Astrocyte (in vitro differentiated cells and primary cell): ENCODE data around the gene STRN. TPM values are rescaled to one million over a fixed set of nuclear protein-coding genes. Genes with fewer than 3 reads are reported as not detected.

Source experiments
- DNase-seq: peaks from one replicate; pipeline ENCODE4 v3.0.0-alpha.2; 2010; ENCODE audit warnings: low read depth
- FAIRE-seq: peaks from 2 replicates; lab custom pipeline; 2011; peaks lifted over from hg19 to GRCh38; lab: Jason Lieb, UNC
- H2AFZ ChIP-seq: 2 replicates; pipeline ENCODE4 v1.6.0; 2012; ENCODE audit warnings: low read depth, low read length, inconsistent platforms
- H3K27ac ChIP-seq: 2 replicates; pipeline ENCODE4 v1.5.1; 2011; ENCODE audit warnings: low read depth, low read length, inconsistent platforms
- H3K27me3 ChIP-seq: 2 replicates; pipeline ENCODE4 v1.6.0; 2011; ENCODE audit warnings: low read length, inconsistent platforms; ENCODE audit not compliant: insufficient read depth
- H3K36me3 ChIP-seq: 2 replicates; pipeline ENCODE4 v1.5.1; 2011; ENCODE audit warnings: low read length, inconsistent platforms; ENCODE audit not compliant: insufficient read depth
- H3K4me1 ChIP-seq: 2 replicates; pipeline ENCODE4 v1.5.1; 2011; ENCODE audit warnings: low read length, inconsistent platforms; ENCODE audit not compliant: insufficient read depth
- H3K4me2 ChIP-seq: 2 replicates; pipeline ENCODE4 v1.6.0; 2012; ENCODE audit warnings: low read length, inconsistent platforms
- H3K4me3 ChIP-seq: 2 replicates; pipeline ENCODE4 v1.5.1; 2011; ENCODE audit warnings: low read depth, mild to moderate bottlenecking, low read length, inconsistent platforms; ENCODE audit not compliant: insufficient read depth
- H3K79me2 ChIP-seq: 2 replicates; pipeline ENCODE4 v1.6.0; 2012; ENCODE audit warnings: mild to moderate bottlenecking, low read length, inconsistent platforms; ENCODE audit not compliant: insufficient read depth
- H3K9ac ChIP-seq: 2 replicates; pipeline ENCODE4 v1.6.0; 2012; ENCODE audit warnings: mild to moderate bottlenecking, low read length, inconsistent platforms
- H3K9me3 ChIP-seq: 2 replicates; pipeline ENCODE4 v1.5.1; 2012; ENCODE audit warnings: low read depth, mild to moderate bottlenecking, low read length, inconsistent platforms; ENCODE audit not compliant: insufficient read depth
- H4K20me1 ChIP-seq: 2 replicates; pipeline ENCODE4 v1.6.0; 2012; ENCODE audit warnings: low read length, inconsistent platforms; ENCODE audit not compliant: insufficient read depth
- H3K27ac Mint-ChIP-seq: one replicate; pipeline ENCODE4 v1.8.0; 2021; ENCODE audit warnings: mild to moderate bottlenecking, mixed read lengths; ENCODE audit not compliant: unreplicated experiment
- H3K27me3 Mint-ChIP-seq: one replicate; pipeline ENCODE4 v1.8.0; 2021; ENCODE audit warnings: low read depth, mixed read lengths; ENCODE audit not compliant: unreplicated experiment
- H3K36me3 Mint-ChIP-seq: one replicate; pipeline ENCODE4 v1.8.0; 2021; ENCODE audit warnings: low read depth, mixed read lengths; ENCODE audit not compliant: unreplicated experiment
- H3K4me1 Mint-ChIP-seq: one replicate; pipeline ENCODE4 v1.8.0; 2021; ENCODE audit warnings: low read depth, mixed read lengths; ENCODE audit not compliant: unreplicated experiment
- H3K4me3 Mint-ChIP-seq: one replicate; pipeline ENCODE4 v1.8.0; 2021; ENCODE audit warnings: mild to moderate bottlenecking, moderate library complexity, mixed read lengths; ENCODE audit not compliant: unreplicated experiment
- H3K9me3 Mint-ChIP-seq: one replicate; pipeline ENCODE4 v1.8.0; 2021; ENCODE audit warnings: mild to moderate bottlenecking, mixed read lengths; ENCODE audit not compliant: unreplicated experiment
- CTCF ChIP-seq: IDR thresholded peaks from 2 replicates; pipeline ENCODE4 v1.5.1; 2011; ENCODE audit warnings: low read depth, mild to moderate bottlenecking, inconsistent platforms, low read length, moderate library complexity; ENCODE audit not compliant: insufficient read depth
- EZH2 ChIP-seq: IDR thresholded peaks from 2 replicates; pipeline ENCODE4 v1.6.1; 2012; ENCODE audit warnings: mild to moderate bottlenecking, low read length, inconsistent platforms; ENCODE audit not compliant: insufficient read depth
- total RNA-seq: library from RNA; stranded (reverse); gene quantifications from 2 replicates; pipeline ENCODE4 v1.2.1, GENCODE V29; 2021

Gene STRN
- total RNA-seq, 1 donor from 2014 or later = 25.6 TPM

DNA sequence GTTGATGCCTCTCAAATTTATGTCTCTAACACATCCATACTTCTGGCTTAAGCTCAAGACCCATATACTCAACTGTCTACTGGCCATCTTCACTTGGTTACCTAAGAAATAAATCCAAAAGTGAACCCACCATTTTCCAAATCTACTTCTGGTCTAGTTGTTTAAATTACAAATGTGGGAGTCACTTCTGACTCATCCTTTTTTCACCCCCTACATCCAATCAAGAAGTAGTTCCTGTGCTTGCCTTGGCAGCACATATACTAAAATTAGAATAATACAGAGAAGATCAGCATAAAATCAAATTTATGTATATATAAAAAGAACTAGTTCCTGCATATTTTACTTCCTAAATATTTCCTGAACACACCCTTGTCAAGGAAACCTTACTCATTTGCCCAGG, 53.6 kb downstream of the STRN start:
- Mint-ChIP-seq H3K27me3 (no peaks in the 10 kb centered on the region), H3K9me3 (no peaks in the 10 kb centered on the region), H3K4me3 (no peak overlapping the region), H3K27ac (no peak overlapping the region), H3K4me1 (peaks cover 3% of the 10 kb centered on the region), H3K36me3 (peaks cover 3% of the 10 kb centered on the region)
- DNase-seq (peak; percentile 56), FAIRE-seq (no peak)
- no peak overlapping the region for H3K27ac ChIP-seq
- no peaks in the 10 kb centered on the region for H3K9me3 ChIP-seq
- H3K4me3 ChIP-seq = no peak overlapping the region
- no peak overlapping the region for H3K9ac ChIP-seq
- TF ChIP-seq EZH2 = no peak
- TF ChIP-seq CTCF = no peak
- H3K36me3 ChIP-seq = peaks cover 2% of the 10 kb centered on the region
- no peaks in the 10 kb centered on the region for H3K27me3 ChIP-seq
- H4K20me1 ChIP-seq = no peaks in the 10 kb centered on the region
- peak overlapping the region; percentile 28 for H3K4me2 ChIP-seq
- no peaks in the 10 kb centered on the region for H3K79me2 ChIP-seq
- H3K4me1 ChIP-seq = peaks cover 11% of the 10 kb centered on the region
- H2AFZ ChIP-seq = no peak overlapping the region

DNA sequence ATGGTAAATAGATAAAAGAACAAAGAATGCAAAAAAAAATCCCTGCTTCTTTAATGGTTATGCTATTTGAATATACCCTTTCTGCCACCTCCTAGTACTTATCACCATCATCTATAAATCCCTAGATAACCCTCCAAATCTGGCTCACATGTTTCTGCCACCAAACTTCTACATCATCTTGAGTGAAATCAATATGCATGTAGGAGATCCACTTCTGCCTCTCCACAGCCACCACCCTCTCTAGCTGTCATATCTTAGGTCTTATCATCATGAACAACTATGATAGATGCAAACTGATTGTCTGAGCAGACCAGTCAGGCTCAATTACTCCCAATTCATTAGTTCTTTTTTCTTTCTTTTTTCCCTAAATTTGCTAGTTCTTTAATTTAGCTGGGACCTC, 55.3 kb downstream of the STRN start:
- no peaks in the 10 kb centered on the region for H3K27me3 Mint-ChIP-seq
- FAIRE-seq (no peak), DNase-seq (no peak)
- no peak overlapping the region for H3K4me2 ChIP-seq
- H3K36me3 Mint-ChIP-seq = peaks cover 3% of the 10 kb centered on the region
- no peak overlapping the region for H3K4me3 ChIP-seq
- H3K36me3 ChIP-seq = peaks cover 2% of the 10 kb centered on the region
- no peak for TF ChIP-seq CTCF
- TF ChIP-seq EZH2 = no peak
- H3K4me1 Mint-ChIP-seq = peaks cover 3% of the 10 kb centered on the region
- H3K4me1 ChIP-seq = peaks cover 11% of the 10 kb centered on the region
- H3K9me3 Mint-ChIP-seq = no peaks in the 10 kb centered on the region
- H3K79me2 ChIP-seq = no peaks in the 10 kb centered on the region
- H3K27ac Mint-ChIP-seq = no peak overlapping the region
- H3K27ac ChIP-seq = no peak overlapping the region
- H3K9ac ChIP-seq = no peak overlapping the region
- H2AFZ ChIP-seq = no peak overlapping the region
- no peaks in the 10 kb centered on the region for H4K20me1 ChIP-seq
- H3K4me3 Mint-ChIP-seq = no peak overlapping the region
- H3K27me3 ChIP-seq = no peaks in the 10 kb centered on the region
- H3K9me3 ChIP-seq = no peaks in the 10 kb centered on the region

GRCh38 chr2:36906277-36906676, 60.1 kb downstream of the STRN start:
- Mint-ChIP-seq H3K27me3 (no peaks in the 10 kb centered on the region), H3K9me3 (no peaks in the 10 kb centered on the region), H3K27ac (no peak overlapping the region), H3K4me1 (peaks cover 3% of the 10 kb centered on the region), H3K36me3 (no peaks in the 10 kb centered on the region), H3K4me3 (no peak overlapping the region)
- Histone ChIP-seq H3K9ac (no peak overlapping the region), H2AFZ (no peak overlapping the region), H3K9me3 (no peaks in the 10 kb centered on the region), H3K27me3 (no peaks in the 10 kb centered on the region), H3K79me2 (no peaks in the 10 kb centered on the region), H3K4me1 (no peaks in the 10 kb centered on the region), H3K36me3 (no peaks in the 10 kb centered on the region), H3K27ac (no peak overlapping the region), H4K20me1 (no peaks in the 10 kb centered on the region), H3K4me3 (no peak overlapping the region), H3K4me2 (no peak overlapping the region)
- DNase-seq (no peak), FAIRE-seq (no peak)
- no peak for TF ChIP-seq EZH2
- no peak for TF ChIP-seq CTCF
